ENCODE results near the gene SEC16B.

SEC16B gene

GRCh38 chr1:177905686-177906085 lies 64.2 kb downstream of the SEC16B start:
- DNase-seq = no peak

GRCh38 chr1:177902266-177902665 lies 67.6 kb downstream of the SEC16B start:
- DNase-seq = no peak

- DNase-seq = no peak
Measured at GRCh38 chr1:177897998-177898654, 71.7 kb downstream of the SEC16B start.

- no peak for DNase-seq
Measured at GRCh38 chr1:177897281-177897997, 72.4 kb downstream of the SEC16B start.
